ENCODE data around the gene SLC9A9. TPM values are rescaled to one million over a fixed set of nuclear protein-coding genes. Genes with fewer than 3 reads are reported as not detected.

The SLC9A9 gene
- total and polyA plus RNA-seq, 4 donors = 3.3 to 15.0 (median 6.1) TPM

DNA sequence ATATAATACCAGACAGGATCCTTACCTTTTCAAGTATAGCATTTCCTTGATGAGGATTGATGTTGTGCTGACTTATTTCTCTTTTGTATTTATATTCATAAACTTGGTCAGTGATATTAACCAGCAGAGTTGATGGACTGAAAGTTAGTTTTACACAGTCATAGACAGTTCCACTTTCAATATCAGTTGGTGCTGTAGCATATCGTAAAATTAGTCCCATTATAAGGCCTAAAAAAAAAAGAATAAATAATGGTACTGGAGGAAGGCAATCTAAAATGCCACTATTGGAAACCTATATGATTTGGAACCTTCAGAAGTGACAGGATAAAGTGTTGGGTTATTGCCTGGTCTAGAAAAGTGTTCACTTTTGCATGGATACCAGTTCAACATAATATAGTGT lies 16.3 kb downstream of the SLC9A9 start (continued):
- TF ChIP-seq, protein P1, sequence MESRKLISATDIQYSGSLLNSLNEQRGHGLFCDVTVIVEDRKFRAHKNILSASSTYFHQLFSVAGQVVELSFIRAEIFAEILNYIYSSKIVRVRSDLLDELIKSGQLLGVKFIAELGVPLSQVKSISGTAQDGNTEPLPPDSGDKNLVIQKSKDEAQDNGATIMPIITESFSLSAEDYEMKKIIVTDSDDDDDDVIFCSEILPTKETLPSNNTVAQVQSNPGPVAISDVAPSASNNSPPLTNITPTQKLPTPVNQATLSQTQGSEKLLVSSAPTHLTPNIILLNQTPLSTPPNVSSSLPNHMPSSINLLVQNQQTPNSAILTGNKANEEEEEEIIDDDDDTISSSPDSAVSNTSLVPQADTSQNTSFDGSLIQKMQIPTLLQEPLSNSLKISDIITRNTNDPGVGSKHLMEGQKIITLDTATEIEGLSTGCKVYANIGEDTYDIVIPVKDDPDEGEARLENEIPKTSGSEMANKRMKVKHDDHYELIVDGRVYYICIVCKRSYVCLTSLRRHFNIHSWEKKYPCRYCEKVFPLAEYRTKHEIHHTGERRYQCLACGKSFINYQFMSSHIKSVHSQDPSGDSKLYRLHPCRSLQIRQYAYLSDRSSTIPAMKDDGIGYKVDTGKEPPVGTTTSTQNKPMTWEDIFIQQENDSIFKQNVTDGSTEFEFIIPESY (IDR thresholded peaks at IDR 0.05) = no peak
- no peak for TF ChIP-seq GABPA (IDR thresholded peaks at IDR 0.05 in 1 of 2, conservative IDR thresholded peaks at IDR 0.05 in 1 of 2)

DNA sequence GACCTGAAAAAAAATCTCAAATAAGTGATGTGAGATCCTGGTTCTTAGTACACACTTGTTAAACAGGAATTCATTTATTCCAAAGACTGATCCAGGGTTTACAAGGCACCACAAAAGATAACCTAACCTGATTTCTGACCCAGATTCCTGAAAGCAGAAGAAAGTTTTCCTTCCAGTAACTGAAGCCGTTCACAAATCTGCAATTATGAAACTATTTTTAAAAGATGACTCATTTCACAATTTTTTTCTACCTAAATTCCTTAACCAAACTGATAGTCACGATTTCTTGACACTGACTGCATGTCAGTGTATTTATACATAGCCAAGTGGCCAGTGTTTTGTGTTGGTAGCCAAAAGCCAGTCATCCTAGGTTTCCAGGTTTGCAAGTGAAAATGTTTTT lies 17.1 kb downstream of the SLC9A9 start:
- H3K4me3 ChIP-seq (ENCODE audit: low read depth in 1 of 3, low read length in 3 of 3) = no peak overlapping the region
- no peaks in the 10 kb centered on the region for H3K36me3 ChIP-seq (ENCODE audit: control insufficient read depth in 4 of 4, insufficient read depth in 3 of 4, low read depth in 1 of 4, low read length in 3 of 4)
- H3K9ac ChIP-seq (ENCODE audit: low read depth in 1 of 2, low read length in 2 of 2) = no peak overlapping the region
- 42% methylated on average over 2 of the region's 2 CpGs for WGBS
- H3K4me1 ChIP-seq (ENCODE audit: control insufficient read depth in 4 of 4, insufficient read depth in 4 of 4, low read length in 3 of 4) = no peaks in the 10 kb centered on the region
- no peak for DNase-seq (ENCODE audit: low spot score)
- peaks cover 0 to 4% (median 0%) of the 10 kb centered on the region in 4 donors for H3K27me3 ChIP-seq (ENCODE audit: control insufficient read depth in 4 of 4, insufficient read depth in 4 of 4, low read length in 3 of 4)
- TF ChIP-seq FOXA2 (IDR thresholded peaks at IDR 0.05) (no peak), NR2F2 (IDR thresholded peaks at IDR 0.05) (no peak), TAF1 (conservative IDR thresholded peaks at IDR 0.05) (no peak), RAD21 (IDR thresholded peaks at IDR 0.05) (no peak), JUND (IDR thresholded peaks at IDR 0.05) (peak in 1 of 2 donors; percentile 49), GABPA (IDR thresholded peaks at IDR 0.05 in 1 of 2, conservative IDR thresholded peaks at IDR 0.05 in 1 of 2) (no peak)
- TF ChIP-seq, protein P2, sequence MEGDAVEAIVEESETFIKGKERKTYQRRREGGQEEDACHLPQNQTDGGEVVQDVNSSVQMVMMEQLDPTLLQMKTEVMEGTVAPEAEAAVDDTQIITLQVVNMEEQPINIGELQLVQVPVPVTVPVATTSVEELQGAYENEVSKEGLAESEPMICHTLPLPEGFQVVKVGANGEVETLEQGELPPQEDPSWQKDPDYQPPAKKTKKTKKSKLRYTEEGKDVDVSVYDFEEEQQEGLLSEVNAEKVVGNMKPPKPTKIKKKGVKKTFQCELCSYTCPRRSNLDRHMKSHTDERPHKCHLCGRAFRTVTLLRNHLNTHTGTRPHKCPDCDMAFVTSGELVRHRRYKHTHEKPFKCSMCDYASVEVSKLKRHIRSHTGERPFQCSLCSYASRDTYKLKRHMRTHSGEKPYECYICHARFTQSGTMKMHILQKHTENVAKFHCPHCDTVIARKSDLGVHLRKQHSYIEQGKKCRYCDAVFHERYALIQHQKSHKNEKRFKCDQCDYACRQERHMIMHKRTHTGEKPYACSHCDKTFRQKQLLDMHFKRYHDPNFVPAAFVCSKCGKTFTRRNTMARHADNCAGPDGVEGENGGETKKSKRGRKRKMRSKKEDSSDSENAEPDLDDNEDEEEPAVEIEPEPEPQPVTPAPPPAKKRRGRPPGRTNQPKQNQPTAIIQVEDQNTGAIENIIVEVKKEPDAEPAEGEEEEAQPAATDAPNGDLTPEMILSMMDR (IDR thresholded peaks at IDR 0.05; ENCODE audit: low read depth, low read length, missing input control) = no peak
- TF ChIP-seq, protein P1 (IDR thresholded peaks at IDR 0.05) = no peak
- TF ChIP-seq, protein P3, sequence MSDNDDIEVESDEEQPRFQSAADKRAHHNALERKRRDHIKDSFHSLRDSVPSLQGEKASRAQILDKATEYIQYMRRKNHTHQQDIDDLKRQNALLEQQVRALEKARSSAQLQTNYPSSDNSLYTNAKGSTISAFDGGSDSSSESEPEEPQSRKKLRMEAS (IDR thresholded peaks at IDR 0.05) = no peak
- H3K27ac ChIP-seq (ENCODE audit: low read depth in 1 of 2, low read length in 2 of 2) = no peak overlapping the region
- no peaks in the 10 kb centered on the region for H3K9me3 ChIP-seq (ENCODE audit: control insufficient read depth in 4 of 4, low read length in 3 of 4)

DNA sequence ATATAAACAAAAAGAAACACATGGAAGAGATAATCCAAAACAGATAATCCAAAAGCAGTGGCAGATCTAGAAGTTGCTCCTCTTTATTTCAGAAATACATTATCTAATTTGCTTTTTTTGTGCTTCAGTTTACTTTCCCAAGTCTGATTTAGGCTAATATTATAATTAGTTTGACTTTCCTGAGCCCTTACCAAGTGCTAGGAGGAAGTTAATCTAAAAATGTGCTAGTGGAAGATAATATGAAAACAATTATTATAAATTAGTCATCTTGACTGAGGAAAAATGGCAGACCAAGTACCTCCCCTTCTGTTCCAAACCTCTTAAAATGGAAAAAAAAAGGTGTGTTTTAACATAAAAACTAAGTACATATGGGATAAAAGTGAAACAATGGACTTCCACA lies 17.5 kb downstream of the SLC9A9 start:
- Histone ChIP-seq H3K27me3 (ENCODE audit: control insufficient read depth in 4 of 4, insufficient read depth in 4 of 4, low read length in 3 of 4) (peaks cover 0 to 2% (median 0%) of the 10 kb centered on the region in 4 donors), H3K9me3 (ENCODE audit: control insufficient read depth in 4 of 4, low read length in 3 of 4) (no peaks in the 10 kb centered on the region), H3K27ac (ENCODE audit: low read depth in 1 of 2, low read length in 2 of 2) (no peak overlapping the region), H3K4me3 (ENCODE audit: low read depth in 1 of 3, low read length in 3 of 3) (no peak overlapping the region), H3K36me3 (ENCODE audit: control insufficient read depth in 4 of 4, insufficient read depth in 3 of 4, low read depth in 1 of 4, low read length in 3 of 4) (no peaks in the 10 kb centered on the region), H3K9ac (ENCODE audit: low read depth in 1 of 2, low read length in 2 of 2) (no peak overlapping the region), H3K4me1 (ENCODE audit: control insufficient read depth in 4 of 4, insufficient read depth in 4 of 4, low read length in 3 of 4) (no peaks in the 10 kb centered on the region)
- no peak for DNase-seq (ENCODE audit: low spot score)
- TF ChIP-seq FOXA1 (IDR thresholded peaks at IDR 0.05) (no peak), TAF1 (conservative IDR thresholded peaks at IDR 0.05) (no peak), YY1 (IDR thresholded peaks at IDR 0.05) (no peak), JUND (IDR thresholded peaks at IDR 0.05) (no peak), NR2F2 (IDR thresholded peaks at IDR 0.05) (no peak), RXRA (IDR thresholded peaks at IDR 0.05) (no peak), HNF4A (conservative IDR thresholded peaks at IDR 0.05) (no peak), EGR1 (IDR thresholded peaks at IDR 0.05; ENCODE audit: low read depth in 2 of 2) (no peak), RAD21 (IDR thresholded peaks at IDR 0.05) (no peak)
- TF ChIP-seq, protein P1 (IDR thresholded peaks at IDR 0.05) = no peak
- TF ChIP-seq, protein P2 (IDR thresholded peaks at IDR 0.05; ENCODE audit: low read depth, low read length, missing input control) = no peak
- TF ChIP-seq, protein P4, sequence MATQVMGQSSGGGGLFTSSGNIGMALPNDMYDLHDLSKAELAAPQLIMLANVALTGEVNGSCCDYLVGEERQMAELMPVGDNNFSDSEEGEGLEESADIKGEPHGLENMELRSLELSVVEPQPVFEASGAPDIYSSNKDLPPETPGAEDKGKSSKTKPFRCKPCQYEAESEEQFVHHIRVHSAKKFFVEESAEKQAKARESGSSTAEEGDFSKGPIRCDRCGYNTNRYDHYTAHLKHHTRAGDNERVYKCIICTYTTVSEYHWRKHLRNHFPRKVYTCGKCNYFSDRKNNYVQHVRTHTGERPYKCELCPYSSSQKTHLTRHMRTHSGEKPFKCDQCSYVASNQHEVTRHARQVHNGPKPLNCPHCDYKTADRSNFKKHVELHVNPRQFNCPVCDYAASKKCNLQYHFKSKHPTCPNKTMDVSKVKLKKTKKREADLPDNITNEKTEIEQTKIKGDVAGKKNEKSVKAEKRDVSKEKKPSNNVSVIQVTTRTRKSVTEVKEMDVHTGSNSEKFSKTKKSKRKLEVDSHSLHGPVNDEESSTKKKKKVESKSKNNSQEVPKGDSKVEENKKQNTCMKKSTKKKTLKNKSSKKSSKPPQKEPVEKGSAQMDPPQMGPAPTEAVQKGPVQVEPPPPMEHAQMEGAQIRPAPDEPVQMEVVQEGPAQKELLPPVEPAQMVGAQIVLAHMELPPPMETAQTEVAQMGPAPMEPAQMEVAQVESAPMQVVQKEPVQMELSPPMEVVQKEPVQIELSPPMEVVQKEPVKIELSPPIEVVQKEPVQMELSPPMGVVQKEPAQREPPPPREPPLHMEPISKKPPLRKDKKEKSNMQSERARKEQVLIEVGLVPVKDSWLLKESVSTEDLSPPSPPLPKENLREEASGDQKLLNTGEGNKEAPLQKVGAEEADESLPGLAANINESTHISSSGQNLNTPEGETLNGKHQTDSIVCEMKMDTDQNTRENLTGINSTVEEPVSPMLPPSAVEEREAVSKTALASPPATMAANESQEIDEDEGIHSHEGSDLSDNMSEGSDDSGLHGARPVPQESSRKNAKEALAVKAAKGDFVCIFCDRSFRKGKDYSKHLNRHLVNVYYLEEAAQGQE (IDR thresholded peaks at IDR 0.05) = no peak
